SU-DHL-6 (cell line): ENCODE measurements around the gene CADM1.

ENCODE experiments used
- CTCF ChIP-seq: fragments of 200-600 bp; sonication (generic); IDR thresholded peaks from one replicate; pipeline ENCODE4 v1.5.1; 2017; ENCODE audit warnings: antibody characterized with exemption, mild to moderate bottlenecking, low read length, moderate library complexity; ENCODE audit not compliant: insufficient read depth, poor library complexity, severe bottlenecking
- EZH2phosphoT487 ChIP-seq: fragments of 200-600 bp; sonication (generic), shearing (Covaris generic); conservative IDR thresholded peaks from 2 replicates; pipeline ENCODE4 v1.6.1; 2018; ENCODE audit warnings: mild to moderate bottlenecking, antibody characterized with exemption, low read length, moderate library complexity, mixed read lengths

GRCh38 chr11:115407496-115407895 is 96.7 kb downstream of the CADM1 start:
- TF ChIP-seq CTCF (no peak), EZH2phosphoT487 (no peak)
